HCEC 1CT (cell line): ENCODE results near the gene SSNA1.

Source experiments
- DNase-seq: peaks from one replicate; pipeline ENCODE4 v3.0.0-alpha.2; 2017

The SSNA1 gene

GRCh38 chr9:137188490-137189296 lies at the start of gene SSNA1, which contains the start of gene ANAPC2:
Gene SSNA1, plus strand, starts transcription at chr9:137188676. Its CDS starts 51 bp downstream, at chr9:137188727.
Gene ANAPC2, minus strand, starts transcription at chr9:137188560. Its CDS starts 28 bp downstream, at chr9:137188532.
- DNase-seq, result peak; percentile 90

- DNase-seq, result no peak
These were observed 49.6 kb upstream of the SSNA1 start, which contains the start of gene GRIN1 for GRCh38 chr9:137138722-137139467. Gene GRIN1, plus strand, starts transcription at chr9:137139154. Its CDS starts 333 bp downstream, at chr9:137139487.

GRCh38 chr9:137139468-137140150 lies 48.9 kb upstream of the SSNA1 start:
- DNase-seq, result no peak

GRCh38 chr9:137140151-137141012 lies 48.1 kb upstream of the SSNA1 start:
- no peak for DNase-seq

GRCh38 chr9:137141050-137141810 lies 47.2 kb upstream of the SSNA1 start:
- no peak for DNase-seq

- DNase-seq, result no peak
These were observed 46.2 kb upstream of the SSNA1 start for GRCh38 chr9:137141976-137142936.

GRCh38 chr9:137143459-137143858 lies 45.0 kb upstream of the SSNA1 start:
- no peak for DNase-seq

- no peak for DNase-seq
These were observed 42.5 kb upstream of the SSNA1 start for GRCh38 chr9:137145731-137146526.

- DNase-seq, result no peak
These were observed 42.0 kb upstream of the SSNA1 start for GRCh38 chr9:137146527-137146918.

- DNase-seq, result no peak
These were observed 41.2 kb upstream of the SSNA1 start for GRCh38 chr9:137147091-137147792.

GRCh38 chr9:137147793-137148160 lies 40.7 kb upstream of the SSNA1 start:
- no peak for DNase-seq

GRCh38 chr9:137148242-137148641 lies 40.2 kb upstream of the SSNA1 start:
- DNase-seq, result no peak

- no peak for DNase-seq
These were observed 39.8 kb upstream of the SSNA1 start for GRCh38 chr9:137148661-137149060.

- DNase-seq, result no peak
These were observed 39.1 kb upstream of the SSNA1 start for GRCh38 chr9:137149363-137149762.

- no peak for DNase-seq
These were observed 38.4 kb upstream of the SSNA1 start for GRCh38 chr9:137149942-137150616.

GRCh38 chr9:137150617-137151457 lies 37.6 kb upstream of the SSNA1 start:
- DNase-seq, result no peak

- no peak for DNase-seq
These were observed 35.6 kb upstream of the SSNA1 start for GRCh38 chr9:137152844-137153405.
